Activated CD4-positive, alpha-beta T cell treated with anti-CD3 and anti-CD28 coated beads, Interleukin-2, Interleukin-4, amounts not matched to agents 100 ng/mL and 50 ng/mL, durations not matched to agents 16 hours and 8 hours (primary cell): Measurements from ENCODE around the gene ANKS3.

Experiments
- DNase-seq: peaks from one replicate; pipeline ENCODE4 v3.0.0-alpha.2; 2020; ENCODE audit warnings: low spot score

Gene ANKS3

DNA sequence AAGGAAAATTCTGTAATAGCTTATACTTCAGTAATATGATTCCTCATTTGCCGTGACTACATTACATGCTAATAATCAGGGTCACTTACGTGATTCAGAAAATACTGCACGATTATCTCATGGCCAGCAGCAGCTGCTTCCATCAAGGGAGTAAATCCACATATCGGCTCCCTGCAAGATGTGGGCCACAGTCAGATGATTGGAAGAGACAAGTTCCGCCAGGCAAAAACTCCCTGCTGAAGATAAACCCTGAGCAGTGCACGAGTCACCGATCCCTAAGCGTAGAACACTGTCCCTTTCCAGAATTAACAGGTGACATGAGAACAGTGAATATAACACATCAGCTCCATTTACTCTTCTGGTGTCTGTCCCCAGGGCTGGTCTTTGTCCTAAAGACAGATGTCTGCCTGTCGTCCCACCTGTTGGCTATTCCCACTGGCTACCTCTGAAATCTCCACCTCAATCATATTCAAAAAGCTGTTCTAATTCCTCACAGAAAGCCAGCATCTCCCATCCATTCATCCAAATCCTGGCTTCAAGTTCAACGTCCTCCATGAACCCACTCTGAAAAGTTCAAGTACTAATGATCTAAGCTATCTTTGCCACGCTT lies 9.3 kb downstream of the ANKS3 start:
- DNase-seq: no peak

DNA sequence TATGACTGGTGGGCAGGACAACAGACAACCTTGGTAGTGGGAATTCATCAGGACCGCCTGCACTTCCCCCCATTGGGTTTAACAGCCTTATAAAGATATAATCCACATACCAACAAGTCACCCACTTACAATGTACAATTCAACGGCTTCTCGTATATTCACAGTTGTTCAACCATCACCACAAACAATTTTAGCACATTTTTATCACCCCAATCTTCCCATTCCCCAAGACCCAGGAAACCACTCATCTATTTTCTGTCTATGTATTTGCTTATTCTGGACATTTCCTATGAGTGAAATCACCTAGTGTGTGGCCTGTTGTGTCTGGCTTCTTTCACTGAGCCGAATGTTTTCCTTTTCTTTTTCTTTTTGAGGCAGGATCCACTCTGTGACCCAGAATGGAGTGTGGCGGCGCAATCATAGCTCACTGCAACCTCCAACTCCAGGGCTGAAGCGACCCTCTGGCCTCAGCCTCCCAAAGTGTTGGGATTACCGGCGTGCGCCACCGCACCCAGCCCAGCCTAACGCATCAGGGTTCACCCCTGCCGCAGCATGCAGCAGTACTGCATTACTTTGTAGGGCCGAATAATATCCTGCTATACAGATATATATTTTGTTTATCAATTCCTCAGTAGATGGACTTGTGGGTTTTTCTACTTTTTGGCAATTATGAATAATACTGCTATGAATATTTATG lies 10.9 kb downstream of the ANKS3 start:
- no peak for DNase-seq

DNA sequence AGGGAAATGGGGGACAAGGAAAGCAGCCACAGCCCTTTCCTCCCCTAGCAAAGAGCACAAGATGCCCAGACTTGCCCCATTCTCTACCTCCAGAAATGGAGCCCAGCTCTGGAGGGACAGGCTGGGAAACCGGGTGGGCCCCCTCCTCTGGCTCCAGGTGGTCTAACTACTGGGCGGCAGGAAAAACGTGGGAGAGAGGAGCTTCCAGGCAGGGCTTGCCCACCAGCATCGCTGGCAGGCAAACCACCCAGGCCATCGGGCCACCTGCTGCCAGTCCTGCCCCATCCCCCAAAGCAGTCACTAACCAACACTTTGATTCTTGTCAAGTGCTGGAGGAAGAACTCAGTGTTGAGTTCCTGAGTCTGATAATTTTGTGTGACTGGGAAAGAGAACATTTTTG lies 15.6 kb downstream of the ANKS3 start:
- DNase-seq: no peak

DNA sequence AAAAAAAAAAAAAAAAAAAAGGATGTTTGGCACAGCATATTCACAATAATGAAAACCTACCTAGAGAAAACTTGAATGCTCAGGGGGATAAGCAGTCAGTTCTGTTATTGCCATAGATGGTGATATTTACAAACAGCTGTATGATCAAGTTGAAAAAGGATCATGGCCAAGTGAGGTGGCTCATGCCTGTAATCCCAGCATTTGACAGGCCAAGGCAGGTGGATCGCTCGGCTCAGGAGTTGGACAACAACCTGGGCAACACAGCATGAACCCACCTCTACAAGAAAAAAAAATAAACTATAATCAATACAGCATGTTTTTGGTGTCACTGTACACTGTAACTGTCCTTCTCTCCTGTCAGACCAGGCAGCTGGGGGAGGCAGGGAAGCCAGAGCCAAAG lies 19.1 kb downstream of the ANKS3 start:
- no peak for DNase-seq

DNA sequence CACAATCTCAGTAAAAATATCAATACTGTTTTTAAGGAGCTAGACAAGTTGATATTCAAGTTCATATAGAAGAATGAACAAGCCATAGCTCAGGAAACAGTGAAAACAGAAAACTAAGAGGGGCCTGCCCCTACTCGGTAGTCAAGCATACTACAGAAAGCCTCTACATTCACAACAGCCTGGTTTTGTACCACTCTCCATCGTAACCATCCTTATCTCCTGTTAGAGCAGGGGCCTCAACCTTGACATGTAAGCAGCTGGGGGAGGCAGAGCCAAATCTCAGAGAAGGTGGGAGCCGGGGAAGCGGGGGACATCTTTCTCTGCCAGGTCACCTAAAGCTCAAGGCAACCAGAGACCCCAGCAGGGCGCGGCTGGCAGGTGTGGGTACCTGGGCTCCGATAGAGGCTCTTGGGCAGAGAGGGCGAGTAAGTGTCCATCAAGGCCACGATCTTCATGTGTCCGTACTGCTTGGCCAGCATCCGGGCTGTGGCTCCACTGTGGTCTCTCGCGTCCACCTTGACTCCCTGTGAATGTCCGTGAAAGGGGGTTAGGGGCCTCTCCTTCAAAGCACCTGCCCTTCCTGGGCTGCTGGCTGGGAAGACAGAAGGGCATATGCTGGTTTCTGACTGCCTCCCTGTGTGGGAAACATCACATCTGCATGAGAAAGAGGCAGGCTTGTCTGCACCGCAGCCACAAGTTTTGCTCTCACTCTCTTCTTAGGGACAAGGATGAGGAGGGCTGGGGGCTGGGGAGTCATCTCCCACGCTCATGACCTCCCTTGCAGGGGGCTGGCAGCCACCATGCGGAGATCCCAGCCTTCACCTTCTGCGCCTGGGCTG lies 20.2 kb downstream of the ANKS3 start:
- no peak for DNase-seq

DNA sequence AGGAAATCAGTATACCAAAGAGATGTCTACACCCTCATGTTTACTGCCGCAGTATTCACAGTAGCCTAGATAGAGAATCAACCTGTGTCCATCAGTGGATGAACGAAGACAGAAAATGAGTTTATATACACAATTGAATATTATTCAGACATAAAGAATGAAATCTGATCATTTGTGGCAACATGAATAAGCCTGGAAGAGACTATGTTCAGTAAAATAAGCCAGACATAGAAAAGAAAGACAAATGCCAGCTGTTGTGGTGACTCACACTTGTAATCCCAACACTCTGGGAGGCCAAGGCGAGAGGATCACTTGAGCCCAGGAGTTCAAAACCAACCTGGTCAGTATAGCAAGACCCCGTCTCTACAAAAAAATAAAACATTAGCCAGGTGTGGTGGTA lies 24.6 kb downstream of the ANKS3 start:
- DNase-seq: no peak

DNA sequence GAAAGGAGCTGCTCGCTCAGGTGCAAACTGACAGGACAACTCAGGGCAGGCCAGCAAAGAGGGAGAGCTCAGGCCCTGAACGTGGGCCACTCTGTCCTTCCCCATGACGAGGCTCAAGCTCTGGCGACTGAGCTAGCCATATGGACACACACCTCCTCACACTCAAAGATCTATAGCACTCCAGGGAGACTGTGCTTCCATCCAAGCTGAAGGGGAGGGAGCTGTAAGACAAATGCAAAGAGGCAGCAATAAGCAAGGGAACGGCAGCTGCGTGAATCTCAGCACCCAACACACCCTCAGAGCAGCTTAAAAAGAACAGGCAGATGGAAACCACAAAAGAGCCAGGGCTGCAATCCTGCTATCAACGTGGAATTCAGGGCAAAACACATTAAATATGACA lies 27.2 kb downstream of the ANKS3 start:
- DNase-seq: no peak

DNA sequence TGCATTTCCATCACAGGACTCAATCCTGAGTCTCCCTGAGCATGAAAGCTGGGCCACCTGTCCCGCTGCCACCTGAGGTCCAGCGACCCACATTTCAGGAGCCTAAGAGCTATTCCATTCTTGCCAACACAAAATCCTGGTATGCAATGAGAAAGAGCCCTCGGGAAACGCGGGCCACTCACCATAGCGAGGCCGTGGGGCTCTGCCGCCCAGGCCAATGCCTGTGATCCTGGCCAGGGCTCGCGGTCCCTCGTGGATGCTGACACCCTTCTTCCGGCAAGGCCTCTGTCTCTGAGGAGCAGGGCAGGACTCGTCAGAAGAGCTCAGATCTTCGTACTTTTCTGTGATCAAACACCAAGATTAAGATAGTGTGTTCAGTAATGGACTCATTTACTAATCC lies 29.2 kb downstream of the ANKS3 start:
- DNase-seq: no peak

DNA sequence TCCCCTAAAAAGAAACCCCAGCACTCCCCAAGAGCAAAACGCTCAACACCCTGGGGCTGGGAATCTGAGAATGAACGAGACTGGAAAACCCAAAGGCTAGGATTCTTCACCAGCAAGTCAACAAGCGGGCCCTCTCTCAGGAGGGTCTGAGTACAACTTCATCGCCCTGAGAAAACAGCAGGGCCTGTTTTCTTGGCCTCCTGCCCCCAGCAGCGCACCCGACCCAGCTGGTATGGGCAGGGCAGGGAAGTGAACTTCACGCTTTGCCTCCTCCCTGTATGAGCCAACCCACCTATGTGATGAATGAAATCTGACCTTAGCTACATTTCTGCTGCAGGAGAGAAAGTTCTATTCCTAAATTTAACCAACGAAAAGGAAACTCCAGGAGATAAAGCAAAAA lies 29.6 kb downstream of the ANKS3 start:
- no peak for DNase-seq

DNA sequence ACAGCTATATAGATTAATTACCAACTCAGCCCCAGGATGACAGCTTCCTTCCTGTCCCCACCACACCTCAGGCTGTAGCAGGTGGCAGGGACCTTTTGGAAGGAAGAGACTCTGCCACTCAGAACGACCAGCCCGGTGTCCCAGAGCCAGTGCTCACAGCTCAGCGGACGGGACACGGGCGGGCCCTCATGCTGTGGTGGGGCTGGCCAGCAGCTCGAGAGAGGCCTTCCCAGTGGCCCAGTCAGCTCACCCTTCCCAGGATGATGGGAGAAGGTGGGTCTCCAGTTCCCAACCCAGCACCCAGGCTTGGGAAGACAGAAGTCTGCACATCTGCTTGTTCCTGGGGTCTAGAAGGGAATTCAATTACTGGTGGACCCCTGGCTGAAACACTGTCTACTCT lies 30.2 kb downstream of the ANKS3 start:
- no peak for DNase-seq

DNA sequence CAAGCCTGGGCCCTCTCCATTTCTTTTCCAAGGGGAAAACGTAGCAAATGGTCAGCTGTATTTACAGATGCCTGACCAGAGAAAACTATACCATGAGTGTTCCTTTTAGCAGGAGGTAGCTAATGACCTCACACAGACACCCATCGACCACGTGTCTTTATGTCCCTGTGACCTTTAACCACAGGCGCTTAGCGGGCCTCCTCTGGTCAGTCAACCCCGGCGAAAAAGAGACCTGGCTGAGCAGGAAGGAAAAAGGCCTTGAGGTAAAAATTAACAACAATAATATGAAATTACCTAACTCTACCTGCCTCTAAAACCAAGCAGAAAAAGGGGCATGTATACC lies 31.6 kb downstream of the ANKS3 start:
- no peak for DNase-seq

DNA sequence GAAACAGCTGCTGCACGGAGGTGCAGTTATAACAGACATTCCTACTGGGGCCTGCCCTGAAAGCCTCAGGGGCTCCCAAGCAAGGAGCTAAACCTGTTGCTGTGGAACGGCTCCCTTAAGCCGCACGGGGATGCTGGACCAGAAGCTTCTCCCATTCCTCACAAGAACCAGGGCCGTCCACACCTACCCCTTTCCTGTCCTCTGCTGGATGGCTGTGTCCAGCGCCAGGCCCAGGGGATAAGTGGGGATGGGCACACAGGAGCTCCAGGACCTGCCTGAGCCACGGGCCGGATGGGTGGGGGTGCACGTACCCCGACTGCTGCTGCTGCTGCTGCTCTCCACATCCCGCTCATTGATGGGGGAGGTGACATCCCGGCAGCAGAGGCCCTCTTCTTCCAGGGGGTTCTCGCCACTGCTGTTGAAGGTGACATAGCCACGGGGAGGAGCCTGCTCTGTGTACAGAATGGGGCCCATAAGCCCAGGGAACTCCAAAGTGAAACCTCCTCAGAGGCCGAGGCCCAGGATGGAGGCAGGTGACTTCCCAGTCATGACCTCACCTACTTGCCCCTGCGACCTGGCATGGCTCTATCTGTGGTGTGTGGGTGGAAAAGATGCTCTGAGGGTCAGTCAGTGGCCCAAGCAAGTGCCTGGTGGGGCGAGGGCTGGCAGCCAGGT lies 32.1 kb downstream of the ANKS3 start:
- no peak for DNase-seq

DNA sequence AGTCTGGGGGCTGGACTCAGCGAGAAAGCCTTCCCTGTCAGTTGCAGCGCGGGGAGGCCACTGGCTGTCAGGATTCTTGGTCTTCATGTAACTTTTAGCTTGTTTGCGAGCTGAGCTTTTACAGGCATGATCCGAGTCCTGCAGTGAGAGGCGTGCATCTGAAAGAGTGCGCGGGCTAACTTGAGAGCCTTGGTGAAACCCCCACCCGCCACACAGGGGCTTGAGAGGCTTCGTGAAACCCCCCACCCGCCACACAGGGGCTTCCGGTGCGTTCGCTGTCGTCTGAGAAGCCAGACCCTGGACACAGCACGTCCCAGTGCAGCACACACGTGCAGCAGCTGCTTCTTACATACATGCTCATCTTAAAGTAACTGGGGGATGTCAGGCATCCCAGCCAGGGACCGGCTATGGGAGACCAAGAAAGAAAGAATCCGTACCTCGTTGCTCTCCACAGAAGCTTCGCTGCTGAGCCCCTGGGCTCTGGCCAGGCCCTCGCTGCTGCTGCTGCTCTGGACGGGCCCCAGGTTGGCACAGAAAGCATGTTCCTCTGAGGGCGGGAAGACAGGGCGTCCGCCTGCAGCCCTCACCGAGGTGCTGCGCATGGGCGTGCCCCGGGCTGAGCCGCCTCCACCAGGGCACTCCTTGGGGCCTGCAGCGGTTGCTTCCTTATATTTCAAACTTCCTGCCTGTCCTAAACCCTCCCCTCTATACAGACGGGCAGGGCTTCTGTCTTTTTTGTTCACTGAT lies 32.9 kb downstream of the ANKS3 start:
- no peak for DNase-seq

DNA sequence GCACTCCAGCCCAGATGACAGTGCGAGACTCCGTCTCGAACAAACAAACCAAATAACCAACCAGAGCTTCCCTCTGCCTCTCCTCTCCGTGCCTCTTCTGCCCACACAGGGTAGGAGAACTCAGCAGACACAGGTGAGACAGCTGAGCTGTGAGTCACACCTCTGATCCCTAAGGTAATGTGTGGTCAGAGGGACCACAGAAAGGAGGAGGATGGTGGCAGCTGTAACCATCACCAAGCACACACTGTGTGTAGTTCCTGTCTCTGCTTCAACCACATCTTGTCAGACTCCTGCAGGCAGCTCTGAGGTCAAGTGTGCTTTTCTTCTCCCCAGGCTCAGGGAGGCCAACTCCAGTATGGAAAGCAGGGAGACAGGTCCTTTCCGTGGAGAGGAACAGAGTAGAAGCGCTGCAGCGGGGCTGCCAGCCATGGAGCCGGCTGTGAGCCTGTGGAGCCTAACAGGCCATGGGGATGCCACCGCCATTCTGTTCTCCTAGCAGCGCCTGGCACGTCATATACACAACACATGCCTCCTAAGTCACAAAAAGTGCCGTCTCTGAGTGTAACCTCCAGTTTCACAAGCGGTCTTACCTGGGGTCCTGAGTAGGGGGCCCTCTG lies 33.6 kb downstream of the ANKS3 start:
- no peak for DNase-seq

DNA sequence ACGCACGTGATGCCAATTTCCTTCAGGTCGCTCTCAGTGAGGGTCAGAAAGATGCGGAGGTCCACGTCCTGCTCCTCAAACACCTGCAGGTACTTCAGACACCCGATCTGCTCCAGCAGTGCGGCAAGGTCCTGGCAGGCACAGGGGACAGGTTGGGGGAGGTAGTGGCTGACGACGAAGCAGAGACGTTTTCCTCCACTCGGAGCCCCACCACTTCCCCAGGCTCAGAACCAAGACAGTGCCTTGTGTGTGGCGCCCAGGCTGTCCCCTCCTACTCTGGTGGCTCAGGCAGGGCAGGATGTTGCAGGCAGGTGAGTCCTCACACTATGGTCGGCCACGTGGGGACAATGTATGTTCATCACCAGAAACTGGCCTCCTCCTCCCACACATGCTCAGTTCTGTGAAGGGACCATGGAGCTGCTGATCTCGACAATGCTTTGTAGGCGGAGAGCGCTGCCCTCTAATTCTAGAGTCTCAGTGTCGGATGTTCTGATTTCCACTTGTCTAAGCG lies 35.0 kb downstream of the ANKS3 start:
- DNase-seq: no peak

DNA sequence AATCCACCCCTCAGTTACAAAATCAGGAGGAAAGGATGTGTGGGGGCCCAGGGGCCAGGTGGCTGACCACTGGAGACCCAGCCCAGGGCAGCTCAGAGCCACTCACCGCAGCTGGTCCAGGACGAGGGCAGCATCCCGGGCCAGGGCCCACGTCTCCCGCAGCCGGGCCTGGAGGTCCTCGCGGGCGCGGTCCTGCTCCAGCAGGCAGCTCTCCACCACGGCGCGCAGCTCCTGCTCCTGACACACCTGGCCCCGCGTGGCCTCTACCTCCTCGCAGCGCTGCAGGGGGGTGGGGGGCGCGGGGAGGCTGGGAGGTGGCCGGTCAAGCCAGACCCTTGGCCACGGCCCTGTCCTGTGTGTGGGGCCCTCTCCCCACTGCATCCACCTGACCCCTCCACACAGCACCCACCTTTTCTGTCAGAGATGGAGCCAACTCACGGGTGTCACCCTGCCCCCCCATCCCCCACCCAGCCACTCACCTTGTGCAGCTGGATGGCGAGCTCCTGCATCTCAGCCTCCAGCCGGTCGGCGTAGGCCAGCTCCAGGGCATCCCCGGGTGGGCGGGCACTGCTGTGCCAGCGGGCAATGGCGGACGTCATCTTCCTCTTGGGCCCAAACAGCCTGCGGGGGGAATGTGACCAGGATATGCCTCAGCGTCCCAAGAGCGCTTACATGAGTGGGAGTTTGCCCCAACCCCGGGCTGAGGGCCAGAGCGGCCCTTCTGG lies 35.6 kb downstream of the ANKS3 start:
- DNase-seq: no peak

DNA sequence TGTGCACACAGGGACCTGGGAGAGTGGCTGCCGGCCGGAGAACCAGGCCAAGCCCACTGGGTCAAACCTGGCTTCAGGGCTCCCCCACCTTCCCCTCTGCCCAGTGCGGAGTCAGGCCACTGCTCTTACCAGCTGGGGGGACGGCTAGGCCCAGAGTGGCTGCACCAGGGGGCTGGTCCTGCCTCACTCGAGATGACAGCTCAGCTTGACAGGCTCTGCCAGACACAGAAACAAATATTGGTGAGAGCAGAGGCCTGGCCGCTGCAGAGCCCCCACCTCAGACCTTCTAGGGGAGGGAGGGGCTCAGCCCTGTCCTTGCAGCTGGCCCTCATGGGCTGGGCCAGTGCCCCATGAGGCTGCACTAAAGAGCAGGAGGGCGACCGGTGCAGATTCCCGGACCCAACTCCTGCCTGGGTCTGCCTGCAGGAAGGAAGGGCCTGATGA lies 36.2 kb downstream of the ANKS3 start:
- DNase-seq: no peak

DNA sequence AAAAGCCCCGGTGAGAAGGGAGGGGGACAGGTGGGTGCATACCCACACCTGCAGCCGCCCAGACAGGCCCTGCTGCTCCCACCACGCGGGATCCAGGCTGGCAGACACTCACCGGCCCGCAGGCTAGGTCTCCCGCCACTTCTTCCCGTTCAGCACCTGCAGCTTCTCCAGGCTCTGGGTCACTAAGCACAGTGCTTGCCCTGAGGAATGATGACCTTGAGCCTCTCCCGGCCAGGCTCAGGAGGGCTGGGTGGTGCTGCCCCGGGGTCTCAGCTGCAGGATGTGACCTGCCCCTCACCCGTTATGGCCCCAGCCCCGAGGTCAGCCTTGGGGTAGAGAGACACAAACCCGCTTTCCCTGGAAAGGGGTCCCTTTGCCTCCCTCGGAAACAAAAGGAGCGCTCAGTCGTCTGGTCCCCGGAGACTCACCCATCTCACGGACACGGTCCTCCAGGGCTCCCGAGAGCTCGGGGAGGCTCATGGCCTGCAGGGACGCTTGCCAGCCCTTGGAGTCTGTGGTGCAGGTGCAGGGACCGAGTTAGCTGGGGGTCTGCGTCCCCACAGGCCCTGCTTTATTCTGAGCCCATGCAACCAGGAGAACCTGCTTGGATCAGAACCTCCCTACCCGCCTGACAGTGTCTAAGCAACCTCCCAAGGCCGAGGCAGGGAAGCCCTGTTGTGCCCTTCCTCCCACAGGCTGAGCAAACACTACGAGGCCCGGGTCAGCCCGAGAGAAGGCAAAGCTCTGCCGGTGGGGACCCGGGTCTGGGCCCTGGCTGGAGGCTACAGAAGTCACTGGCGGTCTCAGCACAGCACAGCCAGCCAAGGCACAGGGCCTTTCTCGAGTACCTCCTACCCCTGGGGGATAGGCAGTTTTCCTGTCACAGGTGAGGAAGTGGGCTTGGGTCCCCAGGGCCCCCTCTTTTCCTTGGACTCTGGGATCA lies 36.9 kb downstream of the ANKS3 start:
- no peak for DNase-seq

DNA sequence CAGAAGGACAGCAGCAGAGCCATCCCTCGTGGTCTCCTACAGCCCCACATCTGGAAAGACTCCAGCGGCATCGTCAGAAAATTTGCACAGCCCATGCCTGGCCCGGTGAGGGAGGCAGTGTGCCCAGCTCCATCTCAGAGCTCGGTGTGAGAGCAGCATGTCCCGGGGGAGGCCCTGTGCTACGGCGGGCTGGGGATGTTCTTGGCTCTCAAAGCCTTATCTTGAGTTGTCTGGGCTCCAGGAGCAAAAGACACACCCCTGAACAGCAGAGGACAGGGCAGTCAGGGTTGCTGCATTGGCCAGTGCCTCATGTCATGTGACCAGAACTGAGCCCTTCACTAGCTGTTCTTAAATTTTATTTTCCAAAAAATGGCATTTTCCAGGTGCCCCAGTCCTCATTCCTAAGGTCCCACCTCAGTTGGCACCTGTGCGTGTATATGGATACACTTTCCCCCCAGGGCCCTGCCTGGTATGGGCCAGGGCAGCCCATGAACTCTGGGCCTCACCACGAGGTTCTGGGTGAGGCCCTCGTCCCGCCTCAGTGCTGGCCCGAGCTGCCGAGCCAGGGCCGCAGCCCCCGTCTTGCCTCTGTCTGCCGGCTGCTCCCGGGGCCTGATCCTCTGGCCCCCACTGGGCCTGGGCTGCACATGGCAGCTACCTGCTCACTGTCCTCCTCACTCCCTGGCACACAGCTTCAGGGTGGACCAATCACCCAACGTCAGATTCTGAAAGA lies 37.7 kb downstream of the ANKS3 start:
- no peak for DNase-seq
